WTC11 (cell line): ENCODE measurements around the gene SEC24A. TPM values are rescaled to one million over a fixed set of nuclear protein-coding genes. Genes with fewer than 3 reads are reported as not detected.

Experiments used
- ATF1 ChIP-seq: sonication (generic); formaldehyde crosslinking; IDR thresholded peaks from 2 replicates; pipeline ENCODE4 v1.8.1; 2023; ENCODE audit warnings: mild to moderate bottlenecking, moderate library complexity, missing genetic modification reagents
- ATF2 ChIP-seq: sonication (generic); formaldehyde crosslinking; IDR thresholded peaks from 2 replicates; pipeline ENCODE4 v1.8.1; 2022; ENCODE audit warnings: low read depth, missing genetic modification reagents, borderline replicate concordance
- ATF3 ChIP-seq: sonication (generic); formaldehyde crosslinking; conservative IDR thresholded peaks from 2 replicates; pipeline ENCODE4 v1.8.1; 2022; ENCODE audit warnings: mild to moderate bottlenecking, missing genetic modification reagents
- E2F4 ChIP-seq: sonication (generic); formaldehyde crosslinking; IDR thresholded peaks from 2 replicates; pipeline ENCODE4 v1.8.1; 2022; ENCODE audit warnings: low read depth, mild to moderate bottlenecking, moderate library complexity, missing genetic modification reagents, borderline replicate concordance
- ELF4 ChIP-seq: sonication (generic); formaldehyde crosslinking; IDR thresholded peaks from 2 replicates; pipeline ENCODE4 v1.8.1; 2022; ENCODE audit warnings: low read depth, mild to moderate bottlenecking, moderate library complexity, missing genetic modification reagents
- IRF1 ChIP-seq: sonication (generic); formaldehyde crosslinking; IDR thresholded peaks from 2 replicates; pipeline ENCODE4 v1.8.0; 2023; ENCODE audit warnings: missing genetic modification reagents
- KAT7 ChIP-seq: sonication (generic); formaldehyde crosslinking; IDR thresholded peaks from 2 replicates; pipeline ENCODE4 v1.8.1; 2023; ENCODE audit warnings: missing genetic modification reagents, mild to moderate bottlenecking, borderline replicate concordance
- MLX ChIP-seq: sonication (generic); formaldehyde crosslinking; IDR thresholded peaks from 2 replicates; pipeline ENCODE4 v1.8.1; 2023; ENCODE audit warnings: mild to moderate bottlenecking, missing genetic modification reagents, moderate library complexity
- NFYB ChIP-seq: sonication (generic); formaldehyde crosslinking; conservative IDR thresholded peaks from 2 replicates; pipeline ENCODE4 v1.8.0; 2022; ENCODE audit warnings: low read depth, missing genetic modification reagents
- NR2C2 ChIP-seq: sonication (generic); formaldehyde crosslinking; IDR thresholded peaks from 2 replicates; pipeline ENCODE4 v1.8.0; 2022; ENCODE audit warnings: mild to moderate bottlenecking, missing genetic modification reagents
- PRDM15 ChIP-seq: sonication (generic); formaldehyde crosslinking; IDR thresholded peaks from 2 replicates; pipeline ENCODE4 v1.8.0; 2022; ENCODE audit warnings: missing genetic modification reagents
- RELA ChIP-seq: sonication (generic); formaldehyde crosslinking; IDR thresholded peaks from 2 replicates; pipeline ENCODE4 v1.8.1; 2022; ENCODE audit warnings: missing genetic modification reagents, mild to moderate bottlenecking, borderline replicate concordance
- SP1 ChIP-seq: sonication (generic); formaldehyde crosslinking; conservative IDR thresholded peaks from 2 replicates; pipeline ENCODE4 v1.8.1; 2022; ENCODE audit warnings: missing genetic modification reagents
- TEAD1 ChIP-seq: sonication (generic); formaldehyde crosslinking; IDR thresholded peaks from 2 replicates; pipeline ENCODE4 v1.8.0; 2022; ENCODE audit warnings: mild to moderate bottlenecking, missing genetic modification reagents
- ZNF219 ChIP-seq: sonication (generic); formaldehyde crosslinking; IDR thresholded peaks from 2 replicates; pipeline ENCODE4 v1.8.0; 2023; ENCODE audit warnings: missing genetic modification reagents, mild to moderate bottlenecking, borderline replicate concordance
- ZNF232 ChIP-seq: sonication (generic); formaldehyde crosslinking; IDR thresholded peaks from 2 replicates; pipeline ENCODE4 v1.8.0; 2022; ENCODE audit warnings: mild to moderate bottlenecking, missing genetic modification reagents
- ZNF263 ChIP-seq: sonication (generic); formaldehyde crosslinking; IDR thresholded peaks from 2 replicates; pipeline ENCODE4 v1.8.1; 2022; ENCODE audit warnings: low read depth, mild to moderate bottlenecking, moderate library complexity, missing genetic modification reagents
- ZNF281 ChIP-seq: sonication (generic); formaldehyde crosslinking; IDR thresholded peaks from 2 replicates; pipeline ENCODE4 v1.8.0; 2023; ENCODE audit warnings: mild to moderate bottlenecking, missing genetic modification reagents
- ZNF396 ChIP-seq: fragments of 250-450 bp; sonication (Bioruptor Pico); IDR thresholded peaks from 2 replicates; pipeline ENCODE4 v1.8.0; 2021; ENCODE audit warnings: mild to moderate bottlenecking, moderate library complexity, borderline replicate concordance
- ZNF423 ChIP-seq: fragments of 250-450 bp; sonication (Bioruptor Pico); IDR thresholded peaks from 2 replicates; pipeline ENCODE4 v2.1.2; 2022; ENCODE audit warnings: mild to moderate bottlenecking, moderate library complexity
- ZNF532 ChIP-seq: fragments of 250-450 bp; sonication (Bioruptor Pico); IDR thresholded peaks from 2 replicates; pipeline ENCODE4 v1.9.0; 2021; ENCODE audit warnings: mild to moderate bottlenecking, borderline replicate concordance
- total RNA-seq: library from RNA; stranded (reverse); gene quantifications from 3 replicates; pipeline ENCODE4 v1.2.3, GENCODE V29; 2021

Gene SEC24A
- total RNA-seq, 1 experiment from 2014 or later: 30.5 TPM

GRCh38 chr5:134648425-134649162 lies at the start of gene SEC24A (continued):
- TF ChIP-seq E2F4 (CRISPR knock-in tag) (peak; percentile 10; the same call in 1 of the 2 replicates), RELA (CRISPR knock-in tag) (no peak), ATF3 (CRISPR knock-in tag) (no peak), IRF1 (no peak), MLX (CRISPR knock-in tag) (0 out of 2 replicates have a peak, but pooled peaks have one; percentile 57), ZNF263 (CRISPR knock-in tag) (no peak), ZNF281 (CRISPR knock-in tag) (no peak), ATF1 (no peak), ZNF232 (CRISPR knock-in tag) (0 out of 2 replicates have a peak, but pooled peaks have one; percentile 15), NR2C2 (CRISPR knock-in tag) (no peak), PRDM15 (CRISPR knock-in tag) (no peak), NFYB (CRISPR knock-in tag) (no peak), KAT7 (CRISPR knock-in tag) (no peak), ZNF532 (CRISPR knock-in tag) (no peak), TEAD1 (CRISPR knock-in tag) (no peak), ELF4 (CRISPR knock-in tag) (0 out of 2 replicates have a peak, but pooled peaks have one; percentile 49), SP1 (peak; percentile 68), ATF2 (CRISPR knock-in tag) (no peak), ZNF423 (CRISPR knock-in tag) (no peak), ZNF219 (CRISPR knock-in tag) (no peak), ZNF396 (no peak)
